ENCODE results near the gene MAPT.

- TF ChIP-seq CTCF (IDR thresholded peaks at IDR 0.05) (no peak), POLR2A (IDR thresholded peaks at IDR 0.05) (no peak)
These were observed 130.7 kb downstream of the MAPT start for GRCh38 chr17:46025060-46025459.

Data from testis (tissue), 2 donors.